ENCODE results near the gene TRANK1.
A peak's percentile ranks its signal among the peaks of the same experiment; 100 is the strongest.
"Not testable (repeated sequence)": the region's sequence is repeated elsewhere in the genome, so short reads cannot be mapped to it uniquely, and the experiment has no call there.

The TRANK1 gene

DNA sequence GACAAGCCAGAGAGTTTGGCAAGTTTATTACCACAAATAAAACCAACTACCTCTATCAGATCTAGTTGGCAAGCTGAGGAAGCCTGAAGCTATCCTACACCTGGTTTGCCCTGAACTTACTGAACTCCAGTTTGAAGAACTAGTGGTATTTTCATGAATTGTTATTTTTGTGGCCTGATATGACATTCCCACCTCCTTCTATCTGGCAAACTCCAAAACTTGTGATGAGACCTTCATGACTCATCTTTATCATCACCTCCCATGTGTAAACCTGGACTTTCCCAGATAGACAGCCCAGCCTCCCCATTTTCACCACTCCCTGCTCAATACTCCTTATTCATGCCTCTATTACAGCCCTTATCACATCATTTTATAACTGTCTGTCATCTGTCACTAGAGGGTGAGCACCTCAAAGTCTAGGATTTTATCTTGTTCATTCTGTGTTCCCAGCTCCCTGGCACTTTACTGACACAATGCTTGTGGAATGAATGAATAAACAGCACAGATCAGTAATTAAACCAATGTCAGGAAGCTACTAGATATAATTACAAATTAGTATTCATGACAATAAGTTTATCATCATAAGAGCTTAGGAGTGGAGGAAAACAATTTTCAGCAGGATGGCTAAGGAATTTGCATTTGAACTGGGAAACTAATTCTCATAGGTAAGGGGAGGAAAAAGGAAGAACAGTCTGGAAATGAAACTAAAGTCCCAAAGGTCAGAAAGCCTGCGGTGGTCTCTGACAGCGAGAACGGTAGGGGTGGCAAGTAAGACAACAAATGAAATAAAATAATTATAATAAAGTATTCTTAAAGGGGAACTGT lies 13.2 kb upstream of the TRANK1 start:
- no peak overlapping the region for H3K9ac ChIP-seq (ENCODE audit: low read length in 2 of 2)
- H3K4me3 ChIP-seq (ENCODE audit: low read length in 2 of 2): no peak overlapping the region
- H3K4me1 ChIP-seq (ENCODE audit: control insufficient read depth, insufficient read depth, low read length): no peaks in the 10 kb centered on the region
- H3K9me3 ChIP-seq (ENCODE audit: control insufficient read depth in 2 of 2, low read length in 2 of 2): no peaks in the 10 kb centered on the region
- no peak overlapping the region for H3K27ac ChIP-seq (ENCODE audit: low read length)
- H3K36me3 ChIP-seq (ENCODE audit: control insufficient read depth in 2 of 2, insufficient read depth in 2 of 2, low read length in 2 of 2): no peaks in the 10 kb centered on the region
- no peaks in the 10 kb centered on the region for H3K27me3 ChIP-seq (ENCODE audit: control insufficient read depth in 1 of 2, insufficient read depth in 2 of 2, low read length in 2 of 2)

DNA sequence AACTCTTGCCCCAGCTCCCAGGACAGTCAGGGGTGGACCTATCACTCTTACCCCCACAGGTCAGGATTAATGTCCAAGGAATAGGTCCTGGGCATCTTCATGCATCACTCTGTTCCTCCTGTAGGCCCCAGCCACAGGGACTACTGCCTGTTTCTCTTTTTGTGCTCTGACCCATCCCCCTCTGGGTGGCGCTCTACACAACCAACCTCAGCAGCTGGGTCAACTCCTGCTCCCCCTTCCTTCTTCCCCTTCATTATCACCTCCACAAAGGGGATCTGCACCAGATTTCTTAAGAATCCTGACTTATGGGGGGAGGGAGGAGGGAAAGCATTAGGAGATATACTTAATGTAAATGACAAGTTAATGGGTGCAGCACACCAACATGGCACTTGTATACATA lies 12.2 kb upstream of the TRANK1 start:
- Histone ChIP-seq H3K27me3 (ENCODE audit: control insufficient read depth in 1 of 2, insufficient read depth in 2 of 2, low read length in 2 of 2) (no peaks in the 10 kb centered on the region), H3K9me3 (ENCODE audit: control insufficient read depth in 2 of 2, low read length in 2 of 2) (no peaks in the 10 kb centered on the region), H3K4me3 (ENCODE audit: low read length in 2 of 2) (no peak overlapping the region), H3K9ac (ENCODE audit: low read length in 2 of 2) (no peak overlapping the region), H3K4me1 (ENCODE audit: control insufficient read depth, insufficient read depth, low read length) (no peaks in the 10 kb centered on the region), H3K36me3 (ENCODE audit: control insufficient read depth in 2 of 2, insufficient read depth in 2 of 2, low read length in 2 of 2) (no peaks in the 10 kb centered on the region), H3K27ac (ENCODE audit: low read length) (no peak overlapping the region)

DNA sequence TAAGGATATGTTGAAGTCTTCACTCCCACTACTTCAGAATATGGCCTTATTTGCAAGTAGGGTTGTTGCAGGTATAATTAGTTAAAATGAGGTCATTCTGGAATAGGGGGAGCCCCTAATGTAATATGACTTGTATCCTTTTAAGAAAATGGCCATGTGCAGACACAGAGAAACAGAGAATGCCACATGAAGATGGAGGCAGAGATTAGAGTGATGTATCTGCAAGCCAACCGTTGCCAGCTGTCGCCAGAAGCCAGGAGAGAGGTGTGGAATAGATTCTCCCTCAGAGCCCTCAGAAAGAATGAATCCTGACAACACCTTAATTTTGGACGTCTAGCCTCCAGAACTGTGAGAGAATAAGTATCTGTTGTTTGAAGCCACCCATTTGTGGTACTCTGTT lies 11.3 kb upstream of the TRANK1 start:
- Histone ChIP-seq H3K4me1 (ENCODE audit: control insufficient read depth, insufficient read depth, low read length) (no peaks in the 10 kb centered on the region), H3K4me3 (ENCODE audit: low read length in 2 of 2) (no peak overlapping the region), H3K27ac (ENCODE audit: low read length) (no peak overlapping the region), H3K9me3 (ENCODE audit: control insufficient read depth in 2 of 2, low read length in 2 of 2) (no peaks in the 10 kb centered on the region), H3K27me3 (ENCODE audit: control insufficient read depth in 1 of 2, insufficient read depth in 2 of 2, low read length in 2 of 2) (no peaks in the 10 kb centered on the region), H3K36me3 (ENCODE audit: control insufficient read depth in 2 of 2, insufficient read depth in 2 of 2, low read length in 2 of 2) (no peaks in the 10 kb centered on the region), H3K9ac (ENCODE audit: low read length in 2 of 2) (no peak overlapping the region)

GRCh38 chr3:36954452-36955134 lies 9.7 kb upstream of the TRANK1 start:
- Histone ChIP-seq H3K27me3 (ENCODE audit: control insufficient read depth in 1 of 2, insufficient read depth in 2 of 2, low read length in 2 of 2) (no peaks in the 10 kb centered on the region), H3K4me3 (ENCODE audit: low read length in 2 of 2) (no peak overlapping the region), H3K27ac (ENCODE audit: low read length) (no peak overlapping the region), H3K36me3 (ENCODE audit: control insufficient read depth in 2 of 2, insufficient read depth in 2 of 2, low read length in 2 of 2) (no peaks in the 10 kb centered on the region), H3K9ac (ENCODE audit: low read length in 2 of 2) (no peak overlapping the region), H3K9me3 (ENCODE audit: control insufficient read depth in 2 of 2, low read length in 2 of 2) (no peaks in the 10 kb centered on the region), H3K4me1 (ENCODE audit: control insufficient read depth, insufficient read depth, low read length) (no peaks in the 10 kb centered on the region)

DNA sequence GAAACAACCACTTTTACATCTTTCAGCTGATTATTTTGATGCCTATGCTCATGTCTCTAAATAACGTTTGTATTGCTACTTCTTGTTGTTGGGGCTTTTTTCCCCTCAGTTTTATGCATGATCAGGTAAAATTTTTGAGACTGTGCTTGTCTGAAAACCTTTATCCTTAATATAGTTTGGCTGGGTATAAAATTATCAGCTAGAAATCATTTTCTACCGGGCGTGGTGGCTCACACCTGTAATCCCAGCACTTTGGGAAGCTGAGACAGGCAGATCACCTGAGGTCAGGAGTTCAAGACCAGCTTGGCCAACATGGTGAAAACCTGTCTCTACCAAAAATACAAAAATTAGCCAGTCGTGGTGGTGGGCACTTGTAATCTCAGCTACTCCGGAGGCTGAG lies 3.0 kb upstream of the TRANK1 start:
- peaks cover 13% of the 10 kb centered on the region for H3K4me1 ChIP-seq (ENCODE audit: control insufficient read depth, insufficient read depth, low read length)
- H3K27me3 ChIP-seq (ENCODE audit: control insufficient read depth in 1 of 2, insufficient read depth in 2 of 2, low read length in 2 of 2); H3K9ac ChIP-seq (ENCODE audit: low read length in 2 of 2); H3K9me3 ChIP-seq (ENCODE audit: control insufficient read depth in 2 of 2, low read length in 2 of 2); H3K4me3 ChIP-seq (ENCODE audit: low read length in 2 of 2); H3K27ac ChIP-seq (ENCODE audit: low read length); H3K36me3 ChIP-seq (ENCODE audit: control insufficient read depth in 2 of 2, insufficient read depth in 2 of 2, low read length in 2 of 2): not testable (repeated sequence)

DNA sequence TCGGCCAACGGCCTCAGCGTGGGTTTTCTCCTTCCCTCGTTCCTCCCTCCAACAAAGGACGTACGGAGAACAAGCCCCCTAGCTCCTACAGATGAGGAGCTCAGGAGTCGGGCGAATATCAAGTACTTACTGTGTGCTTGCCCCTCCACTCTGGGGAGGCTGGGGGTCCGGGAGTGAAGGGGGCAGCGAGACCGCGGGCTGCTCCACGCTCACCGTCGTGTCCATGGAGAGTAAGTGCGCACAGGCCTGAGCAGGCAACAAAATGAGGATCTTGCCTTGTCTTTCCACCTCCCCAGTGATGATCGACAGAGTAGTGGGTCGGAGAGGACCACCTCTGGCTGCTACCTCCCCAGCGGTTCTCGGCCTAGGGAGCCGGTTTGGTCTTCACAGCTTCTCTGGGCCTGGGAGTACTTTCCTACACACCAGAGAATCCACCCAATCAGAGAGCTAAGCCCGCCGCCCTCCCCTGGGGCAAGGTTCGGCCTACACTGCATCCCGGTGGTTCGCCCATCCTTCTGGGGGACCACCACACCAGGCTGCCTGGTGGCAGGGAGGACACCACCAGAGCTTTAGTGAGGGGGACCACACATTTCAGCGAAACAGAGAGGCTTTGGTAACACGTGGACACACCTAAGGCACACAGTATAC lies 603 bp upstream of the TRANK1 start:
- Histone ChIP-seq H3K4me3 (ENCODE audit: low read length in 2 of 2) (peak overlapping the region; percentile 86 to 87), H3K9ac (ENCODE audit: low read length in 2 of 2) (peak overlapping the region; percentile 51 to 69), H3K9me3 (ENCODE audit: control insufficient read depth in 2 of 2, low read length in 2 of 2) (peaks cover 0 to 2% of the 10 kb centered on the region in 2 donors), H3K36me3 (ENCODE audit: control insufficient read depth in 2 of 2, insufficient read depth in 2 of 2, low read length in 2 of 2) (no peaks in the 10 kb centered on the region), H3K27me3 (ENCODE audit: control insufficient read depth in 1 of 2, insufficient read depth in 2 of 2, low read length in 2 of 2) (no peaks in the 10 kb centered on the region), H3K27ac (ENCODE audit: low read length) (no peak overlapping the region), H3K4me1 (ENCODE audit: control insufficient read depth, insufficient read depth, low read length) (peaks cover 16% of the 10 kb centered on the region)

DNA sequence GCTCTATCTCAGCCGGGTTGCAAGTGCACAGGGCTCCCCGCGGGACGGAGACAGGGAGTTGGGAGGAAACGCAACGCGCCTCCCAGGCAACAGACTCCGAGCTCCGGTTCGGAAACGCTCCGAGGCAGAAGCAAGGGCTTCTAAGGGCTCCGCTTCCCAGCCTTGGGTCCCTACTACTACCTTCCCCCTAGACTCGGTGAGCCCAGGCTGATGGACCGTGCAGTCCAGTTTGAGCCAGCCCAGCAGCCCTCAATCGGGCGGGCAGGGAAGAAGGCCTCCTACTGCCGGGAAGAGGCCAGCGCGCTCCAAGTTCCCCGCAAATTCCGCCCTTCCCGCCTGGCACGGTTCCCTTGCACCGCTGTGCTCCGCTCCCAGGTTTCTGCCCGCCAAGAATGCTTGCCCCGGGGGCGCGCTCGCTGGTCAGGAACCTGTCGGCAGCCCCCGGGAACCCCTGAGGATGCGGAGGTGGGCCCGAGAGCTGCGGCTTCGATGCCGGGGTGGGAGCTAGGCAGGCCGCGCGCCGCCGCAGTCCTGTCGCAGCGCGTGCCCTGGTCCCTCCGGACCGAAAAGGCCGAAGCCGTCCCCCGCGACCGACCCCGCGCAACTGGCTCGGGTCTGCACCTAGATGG lies 728 bp downstream of the TRANK1 start:
- Histone ChIP-seq H3K4me3 (ENCODE audit: low read length in 2 of 2) (peak overlapping the region; percentile 86 to 87), H3K4me1 (ENCODE audit: control insufficient read depth, insufficient read depth, low read length) (peaks cover 16% of the 10 kb centered on the region), H3K27ac (ENCODE audit: low read length) (peak overlapping the region; percentile 24), H3K9ac (ENCODE audit: low read length in 2 of 2) (peak overlapping the region; percentile 69 to 73), H3K36me3 (ENCODE audit: control insufficient read depth in 2 of 2, insufficient read depth in 2 of 2, low read length in 2 of 2) (no peaks in the 10 kb centered on the region), H3K27me3 (ENCODE audit: control insufficient read depth in 1 of 2, insufficient read depth in 2 of 2, low read length in 2 of 2) (no peaks in the 10 kb centered on the region), H3K9me3 (ENCODE audit: control insufficient read depth in 2 of 2, low read length in 2 of 2) (peaks cover 0 to 2% of the 10 kb centered on the region in 2 donors)

DNA sequence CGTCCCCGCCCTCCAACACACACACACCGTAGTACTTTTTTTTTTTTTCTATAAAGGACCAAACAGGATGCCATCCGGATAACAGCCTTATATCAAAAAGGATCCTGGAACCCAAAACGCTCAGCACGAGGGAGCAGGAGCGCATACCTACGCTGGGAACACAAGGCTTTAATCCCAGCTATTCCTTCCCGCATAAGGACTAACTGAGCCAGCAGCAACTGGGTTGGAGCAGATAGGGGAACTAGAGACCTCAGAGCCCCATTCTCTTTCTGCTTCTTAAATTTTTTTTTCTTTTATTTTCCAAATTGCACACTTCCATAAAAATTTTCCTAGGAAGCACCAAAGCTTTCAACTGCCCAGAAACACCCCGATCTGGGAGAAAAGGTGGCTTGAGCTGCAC lies 1.3 kb downstream of the TRANK1 start:
- H3K9ac ChIP-seq (ENCODE audit: low read length in 2 of 2): peak overlapping the region; percentile 69 to 73
- peak overlapping the region; percentile 86 to 87 for H3K4me3 ChIP-seq (ENCODE audit: low read length in 2 of 2)
- peaks cover 16% of the 10 kb centered on the region for H3K4me1 ChIP-seq (ENCODE audit: control insufficient read depth, insufficient read depth, low read length)
- H3K27me3 ChIP-seq (ENCODE audit: control insufficient read depth in 1 of 2, insufficient read depth in 2 of 2, low read length in 2 of 2): no peaks in the 10 kb centered on the region
- peaks cover 0 to 2% of the 10 kb centered on the region in 2 donors for H3K9me3 ChIP-seq (ENCODE audit: control insufficient read depth in 2 of 2, low read length in 2 of 2)
- no peaks in the 10 kb centered on the region for H3K36me3 ChIP-seq (ENCODE audit: control insufficient read depth in 2 of 2, insufficient read depth in 2 of 2, low read length in 2 of 2)
- peak overlapping the region; percentile 24 for H3K27ac ChIP-seq (ENCODE audit: low read length)

GRCh38 chr3:36942638-36943248 lies 2.1 kb downstream of the TRANK1 start:
- Histone ChIP-seq H3K27ac (ENCODE audit: low read length) (no peak overlapping the region), H3K4me3 (ENCODE audit: low read length in 2 of 2) (no peak overlapping the region), H3K36me3 (ENCODE audit: control insufficient read depth in 2 of 2, insufficient read depth in 2 of 2, low read length in 2 of 2) (no peaks in the 10 kb centered on the region), H3K27me3 (ENCODE audit: control insufficient read depth in 1 of 2, insufficient read depth in 2 of 2, low read length in 2 of 2) (no peaks in the 10 kb centered on the region), H3K4me1 (ENCODE audit: control insufficient read depth, insufficient read depth, low read length) (peaks cover 16% of the 10 kb centered on the region), H3K9ac (ENCODE audit: low read length in 2 of 2) (no peak overlapping the region), H3K9me3 (ENCODE audit: control insufficient read depth in 2 of 2, low read length in 2 of 2) (peaks cover 0 to under 1% of the 10 kb centered on the region in 2 donors)

GRCh38 chr3:36941658-36942057 lies 3.2 kb downstream of the TRANK1 start:
- peaks cover 16% of the 10 kb centered on the region for H3K4me1 ChIP-seq (ENCODE audit: control insufficient read depth, insufficient read depth, low read length)
- no peaks in the 10 kb centered on the region for H3K36me3 ChIP-seq (ENCODE audit: control insufficient read depth in 2 of 2, insufficient read depth in 2 of 2, low read length in 2 of 2)
- H3K4me3 ChIP-seq (ENCODE audit: low read length in 2 of 2): no peak overlapping the region
- H3K27ac ChIP-seq (ENCODE audit: low read length): no peak overlapping the region
- no peak overlapping the region for H3K9ac ChIP-seq (ENCODE audit: low read length in 2 of 2)
- no peaks in the 10 kb centered on the region for H3K9me3 ChIP-seq (ENCODE audit: control insufficient read depth in 2 of 2, low read length in 2 of 2)
- no peaks in the 10 kb centered on the region for H3K27me3 ChIP-seq (ENCODE audit: control insufficient read depth in 1 of 2, insufficient read depth in 2 of 2, low read length in 2 of 2)
